ENCODE data around the gene N4BP2. TPM values are rescaled to one million over a fixed set of nuclear protein-coding genes. Genes with fewer than 3 reads are reported as not detected.
A peak's percentile ranks its signal among the peaks of the same experiment; 100 is the strongest.

N4BP2 gene
- total RNA-seq, 6 experiments from 2014 or later = 4.2 to 8.0 (median 6.3) TPM

DNA sequence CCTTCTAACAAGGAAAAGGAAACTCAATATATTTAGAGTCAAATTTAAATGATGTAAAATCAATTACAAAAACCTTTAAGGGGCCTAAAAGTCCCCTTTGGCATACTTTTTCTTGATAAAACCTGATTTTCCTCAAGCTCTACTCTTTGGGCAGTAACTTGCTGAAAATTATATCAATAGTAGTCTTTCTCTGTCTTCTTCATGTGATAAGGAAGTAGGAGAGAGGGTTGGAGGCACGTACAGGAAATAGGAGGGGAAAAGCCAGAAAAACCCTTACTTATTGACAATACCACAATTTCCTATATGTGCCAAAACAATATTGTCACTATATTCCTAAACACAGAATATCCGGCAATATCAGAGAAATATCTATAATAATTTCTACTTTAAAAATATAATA, 149.8 kb downstream of the N4BP2 start:
- Histone ChIP-seq H3K4me3 (no peak overlapping the region), H3K36me3 (no peaks in the 10 kb centered on the region), H3K27ac (peak overlapping the region in 1 of 3 donors; percentile 56), H3K9me3 (no peaks in the 10 kb centered on the region), H3K27me3 (no peaks in the 10 kb centered on the region), H3K4me1 (no peaks in the 10 kb centered on the region)
- intact Hi-C loops (cut with DNase I) = no loop called here
- DNase-seq = no peak
- peak in 2 of 4 donors; percentile 30 to 42 for ATAC-seq
- no peak for TF ChIP-seq POLR2A (IDR thresholded peaks at IDR 0.05)
- TF ChIP-seq, protein P1, sequence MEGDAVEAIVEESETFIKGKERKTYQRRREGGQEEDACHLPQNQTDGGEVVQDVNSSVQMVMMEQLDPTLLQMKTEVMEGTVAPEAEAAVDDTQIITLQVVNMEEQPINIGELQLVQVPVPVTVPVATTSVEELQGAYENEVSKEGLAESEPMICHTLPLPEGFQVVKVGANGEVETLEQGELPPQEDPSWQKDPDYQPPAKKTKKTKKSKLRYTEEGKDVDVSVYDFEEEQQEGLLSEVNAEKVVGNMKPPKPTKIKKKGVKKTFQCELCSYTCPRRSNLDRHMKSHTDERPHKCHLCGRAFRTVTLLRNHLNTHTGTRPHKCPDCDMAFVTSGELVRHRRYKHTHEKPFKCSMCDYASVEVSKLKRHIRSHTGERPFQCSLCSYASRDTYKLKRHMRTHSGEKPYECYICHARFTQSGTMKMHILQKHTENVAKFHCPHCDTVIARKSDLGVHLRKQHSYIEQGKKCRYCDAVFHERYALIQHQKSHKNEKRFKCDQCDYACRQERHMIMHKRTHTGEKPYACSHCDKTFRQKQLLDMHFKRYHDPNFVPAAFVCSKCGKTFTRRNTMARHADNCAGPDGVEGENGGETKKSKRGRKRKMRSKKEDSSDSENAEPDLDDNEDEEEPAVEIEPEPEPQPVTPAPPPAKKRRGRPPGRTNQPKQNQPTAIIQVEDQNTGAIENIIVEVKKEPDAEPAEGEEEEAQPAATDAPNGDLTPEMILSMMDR (IDR thresholded peaks at IDR 0.05) = no peak
- WGBS (ENCODE audit: insufficient coverage, low coverage, low lambda C conversion rate, missing lambda C conversion rate) = 31% methylated on average over 2 of the region's 2 CpGs

Small RNA genes within 50 kb of the gene (small RNA-seq; reads per million reads assigned to genes)
- gene AC095057.1 (0 reads per million in 2 experiments), gene RF00432 (0 reads per million in 2 experiments), gene RNU6-1112P (0 reads per million in 2 experiments)

Other genes with a start within 250 kb of the N4BP2 start
- 10 to 100 TPM; 28.0 to 45.7 (median 33.2) TPM for gene PDS5A, start 78.9 kb upstream of the N4BP2 start, total RNA-seq
- 1 to 10 TPM in 1 of 6 experiments, under 1 TPM in 5; 0.25 to 1.2 (median 0.62) TPM for gene RHOH, start 140.2 kb downstream of the N4BP2 start, total RNA-seq